GM13976 (cell line): Measurements from ENCODE around the gene PRSS57.
"Not testable (repeated sequence)": the region's sequence is repeated elsewhere in the genome, so short reads cannot be mapped to it uniquely, and the experiment has no call there.

ENCODE experiments used
- DNase-seq: peaks from one replicate; pipeline ENCODE4 v3.0.0; 2012; ENCODE audit warnings: low spot score
- CTCF ChIP-seq: IDR thresholded peaks from 2 replicates; pipeline ENCODE4 v1.5.1; 2012; ENCODE audit warnings: borderline replicate concordance, mild to moderate bottlenecking; ENCODE audit not compliant: insufficient read depth; ENCODE audit errors: extremely low read depth, missing control alignments, control extremely low read depth
- in situ Hi-C: fragments of 300-500 bp; cut with MboI; formaldehyde crosslinking; loops from one replicate; pipeline ENCODE4 v1.12.0; 2022; ENCODE audit warnings: low sequenced_read_pairs, mixed read lengths, inconsistent platforms; ENCODE audit not compliant: unreplicated experiment

PRSS57 gene

GRCh38 chr19:729965-730668 lies 34.9 kb upstream of the PRSS57 start:
- in situ Hi-C loops = loop anchor here (5.0 to 25.0 kb wide), 2 partner anchors 63 to 143 kb away; partner anchors contain the start of gene HCN2
- no peak for TF ChIP-seq CTCF
- DNase-seq = no peak

- not testable (repeated sequence) for DNase-seq
- in situ Hi-C loops = loop anchor here (25.0 kb wide), 1 partner anchor 142 kb away; the partner anchor contains the start of gene HCN2
Measured at GRCh38 chr19:729564-729963, 34.3 kb upstream of the PRSS57 start.

DNA sequence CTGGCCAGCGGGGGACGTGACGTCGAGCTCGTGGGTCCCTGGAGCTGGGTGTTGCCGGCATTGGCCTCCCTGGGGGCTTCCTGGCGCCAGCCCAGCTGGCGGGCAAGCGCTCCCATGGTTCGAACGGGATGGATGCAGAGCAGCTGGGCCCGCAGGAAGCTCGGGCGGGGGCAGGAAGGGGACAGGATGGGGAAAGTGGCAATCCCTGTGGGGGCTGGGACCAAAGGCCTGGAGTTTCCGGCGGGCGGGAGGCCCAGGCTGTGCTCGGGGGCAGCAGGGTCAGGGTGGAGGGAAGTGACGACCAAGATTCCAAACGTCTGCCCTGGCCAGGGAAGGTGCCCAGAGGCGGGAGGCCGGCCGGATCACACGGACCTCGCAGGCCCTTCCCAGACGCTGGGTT lies 32.8 kb upstream of the PRSS57 start:
- in situ Hi-C loops = loop anchor here (25.0 kb wide), 1 partner anchor 141 kb away; the partner anchor contains the start of gene HCN2
- no peak for DNase-seq

GRCh38 chr19:726993-727956 lies 32.0 kb upstream of the PRSS57 start:
- no peak for TF ChIP-seq CTCF
- no peak for DNase-seq
- in situ Hi-C loops = loop anchor here (25.0 kb wide), 1 partner anchor 140 kb away; the partner anchor contains the start of gene HCN2

More for the DNA sequence above, 32.8 kb upstream of the PRSS57 start:
- TF ChIP-seq CTCF = no peak

GRCh38 chr19:725461-726089 lies 30.3 kb upstream of the PRSS57 start:
- TF ChIP-seq CTCF = no peak
- in situ Hi-C loops = loop anchor here (25.0 kb wide), 1 partner anchor 138 kb away; the partner anchor contains the start of gene HCN2
- no peak for DNase-seq

DNA sequence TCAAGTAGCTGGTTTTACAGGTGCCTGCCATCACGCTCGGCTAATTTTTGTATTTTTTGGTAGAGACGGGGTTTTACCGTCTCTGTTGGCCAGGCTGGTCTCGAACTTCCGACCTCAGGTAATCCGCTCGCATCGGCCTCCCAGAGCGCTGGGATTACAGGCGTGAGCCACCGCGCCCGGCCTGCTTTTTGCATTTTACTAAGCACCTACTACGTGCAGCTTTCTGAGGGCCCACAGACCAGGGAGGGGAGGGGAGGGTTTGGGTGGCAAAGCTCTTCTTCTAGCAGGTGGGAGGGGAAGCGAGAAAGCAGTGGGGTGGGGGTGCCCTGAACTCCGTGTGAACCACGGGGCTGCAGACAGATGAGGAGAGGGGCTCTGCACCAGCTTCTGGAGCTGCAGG lies 28.5 kb upstream of the PRSS57 start:
- no peak for TF ChIP-seq CTCF
- in situ Hi-C loops = no loop called here
- no peak for DNase-seq
